GM06990 (cell line): ENCODE data around the gene LMF1.

ENCODE experiments used
- DNase-seq: peaks from one replicate; pipeline ENCODE4 v3.0.0-alpha.2; 2011; ENCODE audit not compliant: insufficient read length; ENCODE audit errors: extremely low read depth
- H3K27me3 ChIP-seq: replicated peaks from 2 replicates; pipeline ENCODE4 v1.6.0; 2011; ENCODE audit warnings: low read length; ENCODE audit not compliant: control insufficient read depth, insufficient read depth
- H3K36me3 ChIP-seq: 2 replicates; pipeline ENCODE4 v1.5.1; 2011; ENCODE audit warnings: low read length; ENCODE audit not compliant: control insufficient read depth, insufficient read depth
- H3K4me3 ChIP-seq: replicated peaks from 2 replicates; pipeline ENCODE4 v1.5.1; 2011; ENCODE audit warnings: low read depth, mild to moderate bottlenecking, control low read depth, low read length
- TF ChIP-seq, protein P1 (sequence below): IDR thresholded peaks from 2 replicates; pipeline ENCODE4 v1.5.1; 2011; ENCODE audit warnings: low read length, control low read depth, mild to moderate bottlenecking, inconsistent platforms; ENCODE audit not compliant: insufficient read depth, poor library complexity, severe bottlenecking

The LMF1 gene

GRCh38 chr16:898216-898615 lies 72.6 kb downstream of the LMF1 start:
- no peak for DNase-seq
- TF ChIP-seq, protein P1, sequence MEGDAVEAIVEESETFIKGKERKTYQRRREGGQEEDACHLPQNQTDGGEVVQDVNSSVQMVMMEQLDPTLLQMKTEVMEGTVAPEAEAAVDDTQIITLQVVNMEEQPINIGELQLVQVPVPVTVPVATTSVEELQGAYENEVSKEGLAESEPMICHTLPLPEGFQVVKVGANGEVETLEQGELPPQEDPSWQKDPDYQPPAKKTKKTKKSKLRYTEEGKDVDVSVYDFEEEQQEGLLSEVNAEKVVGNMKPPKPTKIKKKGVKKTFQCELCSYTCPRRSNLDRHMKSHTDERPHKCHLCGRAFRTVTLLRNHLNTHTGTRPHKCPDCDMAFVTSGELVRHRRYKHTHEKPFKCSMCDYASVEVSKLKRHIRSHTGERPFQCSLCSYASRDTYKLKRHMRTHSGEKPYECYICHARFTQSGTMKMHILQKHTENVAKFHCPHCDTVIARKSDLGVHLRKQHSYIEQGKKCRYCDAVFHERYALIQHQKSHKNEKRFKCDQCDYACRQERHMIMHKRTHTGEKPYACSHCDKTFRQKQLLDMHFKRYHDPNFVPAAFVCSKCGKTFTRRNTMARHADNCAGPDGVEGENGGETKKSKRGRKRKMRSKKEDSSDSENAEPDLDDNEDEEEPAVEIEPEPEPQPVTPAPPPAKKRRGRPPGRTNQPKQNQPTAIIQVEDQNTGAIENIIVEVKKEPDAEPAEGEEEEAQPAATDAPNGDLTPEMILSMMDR = no peak
- H3K36me3 ChIP-seq = no peaks in the 10 kb centered on the region
- no peaks in the 10 kb centered on the region for H3K27me3 ChIP-seq
- H3K4me3 ChIP-seq = no peak overlapping the region

GRCh38 chr16:897701-898100 lies 73.1 kb downstream of the LMF1 start:
- Histone ChIP-seq H3K4me3 (no peak overlapping the region), H3K36me3 (no peaks in the 10 kb centered on the region), H3K27me3 (no peaks in the 10 kb centered on the region)
- no peak for DNase-seq
- TF ChIP-seq, protein P1 = no peak

DNA sequence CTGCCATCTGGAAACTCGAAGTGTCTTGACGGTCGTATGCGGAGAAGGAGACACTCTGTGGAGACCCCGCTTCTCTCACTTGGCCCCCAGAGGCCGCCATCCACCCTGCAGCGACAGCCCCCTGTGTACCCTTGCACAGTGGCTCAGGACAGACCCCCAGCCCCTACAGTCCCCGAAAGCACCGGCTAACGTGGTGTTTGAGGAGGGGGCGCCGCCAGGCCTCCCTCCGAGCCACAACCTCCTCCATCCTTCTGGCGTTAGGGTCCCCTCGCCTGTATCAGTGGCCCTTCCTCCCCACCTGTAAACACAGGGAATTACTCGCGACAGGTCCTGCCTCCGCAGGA lies 73.6 kb downstream of the LMF1 start:
- Histone ChIP-seq H3K4me3 (no peak overlapping the region), H3K27me3 (no peaks in the 10 kb centered on the region), H3K36me3 (no peaks in the 10 kb centered on the region)
- no peak for DNase-seq
- TF ChIP-seq, protein P1 = no peak

- no peak for DNase-seq
- H3K36me3 ChIP-seq = no peaks in the 10 kb centered on the region
- TF ChIP-seq, protein P1 = no peak
- no peak overlapping the region for H3K4me3 ChIP-seq
- H3K27me3 ChIP-seq = no peaks in the 10 kb centered on the region
These were observed 74.3 kb downstream of the LMF1 start for GRCh38 chr16:896261-897199.

- no peak overlapping the region for H3K4me3 ChIP-seq
- no peaks in the 10 kb centered on the region for H3K27me3 ChIP-seq
- no peak for DNase-seq
- no peaks in the 10 kb centered on the region for H3K36me3 ChIP-seq
- TF ChIP-seq, protein P1 = no peak
These were observed 75.4 kb downstream of the LMF1 start for GRCh38 chr16:895371-895770.

DNA sequence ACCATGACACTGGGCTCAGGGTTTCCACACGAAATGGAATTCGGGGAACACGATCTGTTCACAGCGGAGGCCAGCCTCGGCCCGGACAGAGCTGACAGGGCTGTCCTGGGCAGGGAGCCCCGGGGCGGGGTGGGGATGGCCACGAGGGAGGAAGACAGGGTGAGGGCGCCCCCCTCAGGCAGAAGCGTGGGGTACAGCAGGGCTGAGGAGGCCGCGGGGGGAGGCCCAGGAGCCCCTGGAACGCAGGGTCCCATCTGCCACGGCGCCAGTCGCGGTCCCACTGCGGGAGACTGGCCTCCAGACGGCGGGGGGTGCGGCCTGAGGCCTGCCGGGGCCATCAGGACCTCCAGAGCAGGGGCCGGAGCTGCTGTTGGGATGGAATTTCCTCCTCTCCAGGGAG lies 75.9 kb downstream of the LMF1 start:
- H3K27me3 ChIP-seq = no peaks in the 10 kb centered on the region
- DNase-seq = no peak

More for the DNA sequence above, 75.9 kb downstream of the LMF1 start:
- TF ChIP-seq, protein P1 = no peak
- no peak overlapping the region for H3K4me3 ChIP-seq
- no peaks in the 10 kb centered on the region for H3K36me3 ChIP-seq
